NOMO-1 treated with DMSO at 0.1 percent for 48 hours (cell line): ENCODE data around the gene ERC2.

Source experiments
- DNase-seq: peaks from one replicate; lab custom pipeline; 2025; ENCODE audit not compliant: unreplicated experiment; lab: John Stamatoyannopoulos, UW

The ERC2 gene

DNA sequence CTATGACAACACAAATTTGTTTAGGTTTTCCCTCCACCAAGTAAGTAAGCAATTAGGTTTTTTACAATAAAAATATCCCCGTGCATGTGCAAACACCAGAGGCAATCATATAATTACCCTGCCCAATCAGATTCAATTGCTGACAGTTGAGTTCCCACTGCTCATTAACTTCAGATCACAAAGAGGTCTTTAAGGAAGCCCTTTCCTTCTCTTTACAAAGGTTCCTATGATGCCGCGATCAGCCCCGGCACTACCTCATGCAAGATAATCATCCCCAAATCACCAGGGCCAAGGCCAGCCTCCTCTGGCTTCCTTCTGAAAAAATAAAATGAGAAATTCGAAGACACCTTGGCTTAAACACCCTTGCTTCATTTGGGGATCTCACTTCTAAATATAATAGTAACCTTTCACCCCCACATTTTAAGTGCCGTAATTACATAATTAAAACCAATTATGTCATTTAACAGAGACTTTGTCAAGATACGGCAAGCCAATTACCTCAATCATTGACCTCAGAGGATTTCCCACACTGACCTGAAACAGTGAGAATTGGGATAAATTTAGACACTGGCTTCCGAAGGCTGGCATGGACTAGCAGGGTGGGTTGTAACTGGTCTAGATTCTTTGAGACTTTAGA, 859.8 kb downstream of the ERC2 start:
- peak; percentile 41 for DNase-seq

GRCh38 chr3:55607844-55608243, 860.4 kb downstream of the ERC2 start:
- no peak for DNase-seq

GRCh38 chr3:55607175-55607574, 861.1 kb downstream of the ERC2 start:
- no peak for DNase-seq

DNA sequence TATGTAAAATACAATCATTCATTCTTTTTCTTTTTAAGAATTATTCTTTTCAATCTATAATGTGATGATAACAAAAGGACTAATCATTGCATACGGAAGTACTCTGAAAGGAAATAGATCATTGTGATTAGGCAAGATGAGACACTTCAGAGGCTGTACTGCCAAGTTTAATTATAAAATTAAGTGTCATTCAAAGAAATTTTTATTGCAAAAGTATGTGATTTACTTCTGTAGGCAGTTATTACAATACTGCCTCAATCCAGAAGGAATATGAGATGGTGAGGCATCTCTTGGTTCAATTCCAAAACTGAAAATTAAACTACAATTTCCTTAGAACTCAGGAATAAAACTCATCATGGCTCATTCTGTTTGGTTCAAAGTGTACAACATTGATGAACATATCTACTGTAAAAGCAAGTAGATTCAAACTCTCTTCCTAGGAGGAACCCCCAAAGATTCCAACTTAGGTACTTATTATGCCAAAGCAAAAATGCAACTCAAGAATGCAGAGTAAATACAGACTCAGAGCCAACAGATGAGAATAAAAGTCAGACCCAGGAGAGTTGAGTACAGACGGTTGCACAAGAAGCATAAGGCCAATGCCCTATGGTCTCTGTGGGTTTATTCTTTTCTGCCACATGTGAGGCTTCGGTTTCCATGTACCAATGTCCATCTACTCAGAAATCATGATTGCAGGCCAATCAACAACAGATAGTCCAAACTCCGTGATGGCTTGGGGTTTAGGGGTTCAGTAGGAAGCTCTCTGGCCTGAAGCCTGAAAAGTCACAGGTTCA, 862.6 kb downstream of the ERC2 start:
- DNase-seq, result no peak

DNA sequence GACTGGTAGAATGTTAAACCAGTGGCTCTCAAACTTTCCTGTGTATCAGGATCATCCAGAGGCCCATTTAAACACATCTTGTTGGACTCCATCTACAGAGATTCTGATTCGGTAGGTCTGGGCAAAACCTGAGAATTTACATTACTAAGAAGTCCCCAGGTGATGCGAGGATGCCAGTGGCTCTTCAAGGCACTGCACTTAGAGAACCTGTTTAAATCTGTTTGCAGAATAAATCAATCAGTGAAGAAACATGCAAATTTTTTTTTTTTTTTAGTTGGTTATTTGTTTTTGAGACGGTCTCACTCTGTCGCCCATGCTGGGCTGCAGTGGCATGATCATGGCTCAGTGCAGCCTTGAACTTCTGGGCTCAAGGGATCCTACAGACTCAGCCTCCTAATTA, 863.4 kb downstream of the ERC2 start:
- DNase-seq, result no peak

DNA sequence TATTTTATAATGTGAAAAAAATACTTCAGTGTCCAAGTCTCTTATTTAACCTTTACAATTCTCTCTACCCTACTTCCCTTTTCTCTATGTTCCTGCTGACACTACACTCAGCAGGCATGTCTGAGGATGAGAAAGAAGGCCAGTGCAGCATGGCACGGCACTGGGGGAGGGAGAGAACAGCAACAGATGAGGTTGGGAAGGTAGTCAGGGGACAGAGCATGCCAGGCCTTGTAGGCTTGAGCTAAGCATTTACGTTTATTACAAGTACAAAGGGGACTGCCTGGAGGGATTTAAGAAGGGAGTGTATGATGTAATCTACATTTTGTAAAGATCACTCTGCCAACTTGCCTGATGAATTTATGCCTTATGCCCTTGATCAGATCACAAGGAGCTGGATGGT, 863.9 kb downstream of the ERC2 start:
- peak; percentile 18 for DNase-seq

GRCh38 chr3:55601366-55602080, 866.7 kb downstream of the ERC2 start:
- DNase-seq, result no peak

DNA sequence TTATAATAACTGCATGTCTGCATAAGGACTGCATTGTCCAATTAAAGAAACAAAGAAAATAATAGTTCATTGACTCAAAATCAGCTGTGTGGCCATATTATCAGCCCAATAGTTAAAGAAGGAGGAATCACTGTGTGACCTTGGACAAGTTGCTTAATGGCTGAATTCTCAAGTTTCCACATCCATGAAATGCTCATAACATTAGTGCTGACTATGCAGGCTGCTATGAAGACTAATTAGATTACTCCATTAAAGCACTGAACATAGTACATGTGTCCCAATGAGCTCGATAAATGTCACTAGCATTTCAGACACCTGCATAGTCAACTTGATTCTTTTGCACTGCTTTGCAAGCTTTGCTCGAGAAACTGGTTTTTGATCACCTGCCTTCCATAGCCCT, 870.0 kb downstream of the ERC2 start:
- DNase-seq, result no peak

DNA sequence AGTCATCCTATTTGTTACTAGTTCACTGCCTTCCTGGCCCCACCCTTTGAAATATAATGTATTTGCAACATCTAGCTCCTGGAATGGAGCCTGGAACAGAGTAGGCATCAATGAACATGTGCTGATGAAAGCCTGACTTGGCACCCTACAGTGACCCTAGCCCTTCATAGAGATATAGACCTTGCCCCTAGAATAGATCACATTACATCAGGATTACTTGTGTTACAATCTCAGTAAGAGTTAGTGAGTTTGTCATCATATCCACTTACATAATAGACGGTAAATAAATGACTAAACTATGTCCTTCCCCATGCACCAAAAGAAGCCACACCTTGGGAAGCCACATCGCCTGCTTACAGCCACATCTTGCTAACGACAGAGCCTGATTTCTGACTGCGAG, 870.6 kb downstream of the ERC2 start:
- DNase-seq, result no peak

DNA sequence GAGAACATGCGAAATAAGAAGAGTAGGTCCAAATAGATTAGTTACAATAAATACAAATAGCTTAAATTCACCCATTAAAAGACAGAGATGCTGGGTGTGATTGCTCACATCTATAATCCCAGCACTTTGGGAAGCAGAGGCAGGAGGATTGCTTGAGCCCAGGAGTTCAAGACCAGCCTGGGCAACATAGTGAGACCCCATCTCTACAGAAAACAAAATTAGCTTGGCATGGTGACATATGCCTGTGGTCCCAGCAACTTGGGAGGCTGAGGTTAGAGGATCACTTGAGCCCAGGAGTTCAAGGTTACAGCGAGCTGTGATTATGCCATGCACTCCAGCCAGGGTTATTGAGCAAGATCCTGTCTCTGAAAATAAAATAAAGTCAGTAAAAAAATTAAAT, 872.1 kb downstream of the ERC2 start:
- DNase-seq, result no peak

GRCh38 chr3:55595420-55595819, 872.8 kb downstream of the ERC2 start:
- DNase-seq, result no peak

GRCh38 chr3:55592572-55592971, 875.7 kb downstream of the ERC2 start:
- DNase-seq, result no peak

- DNase-seq, result no peak
These were observed 876.4 kb downstream of the ERC2 start for GRCh38 chr3:55591888-55592287.

GRCh38 chr3:55588146-55588765, 880.0 kb downstream of the ERC2 start:
- no peak for DNase-seq

GRCh38 chr3:55585856-55586255, 882.4 kb downstream of the ERC2 start:
- no peak for DNase-seq

DNA sequence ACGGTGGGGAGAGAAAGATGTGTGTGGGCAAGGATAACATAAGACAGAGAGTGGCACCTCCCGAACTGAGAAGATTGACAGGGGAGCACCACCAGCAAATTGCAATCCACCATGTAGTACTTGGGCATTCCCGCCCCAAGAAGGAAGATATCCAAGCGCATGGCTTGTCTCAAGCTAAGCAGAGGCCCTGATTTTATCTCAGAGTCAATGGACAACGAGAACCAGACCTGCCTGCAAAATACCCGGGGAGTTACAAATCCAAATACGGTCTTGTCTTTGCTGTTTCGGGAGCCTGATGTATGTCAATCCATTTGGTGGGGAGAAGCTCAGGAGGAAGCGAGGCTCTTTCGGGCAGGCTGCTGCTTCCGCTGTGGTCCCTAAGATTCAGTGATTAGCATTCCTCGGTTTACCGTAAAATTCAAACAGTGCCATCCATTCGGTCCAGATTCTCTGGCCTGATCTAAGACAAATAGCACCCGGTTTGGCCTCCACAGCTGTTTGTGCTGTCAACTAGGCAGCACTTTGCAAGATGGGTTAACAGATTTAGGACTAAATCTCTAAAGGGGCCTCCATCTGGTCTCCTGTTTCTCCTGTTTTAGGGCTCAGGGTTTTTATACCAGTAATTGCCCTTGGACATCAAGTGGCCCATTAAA, 883.4 kb downstream of the ERC2 start:
- no peak for DNase-seq

- DNase-seq, result no peak
These were observed 884.2 kb downstream of the ERC2 start for GRCh38 chr3:55584030-55584429.

DNA sequence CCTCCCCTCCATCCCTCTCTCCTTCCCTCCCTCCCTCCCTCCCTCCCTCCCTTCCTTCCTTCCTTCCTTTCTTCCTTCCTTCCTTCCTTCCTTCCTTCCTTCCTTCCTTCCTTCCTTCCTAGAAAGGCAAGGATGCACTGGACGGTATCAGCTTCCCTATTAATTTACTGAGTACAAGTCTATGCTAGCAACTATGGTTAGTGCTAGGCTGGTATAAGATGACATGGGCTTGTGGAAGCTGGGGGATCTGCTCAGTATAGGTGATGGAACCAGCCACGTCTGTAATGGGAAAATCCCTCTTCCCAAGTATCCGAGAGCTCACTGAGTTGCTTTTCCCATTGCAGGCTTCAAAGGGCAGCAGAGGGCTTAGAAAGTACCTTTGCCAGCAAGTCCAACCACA, 884.8 kb downstream of the ERC2 start:
- DNase-seq, result no peak

GRCh38 chr3:55579496-55579895, 888.8 kb downstream of the ERC2 start:
- no peak for DNase-seq

DNA sequence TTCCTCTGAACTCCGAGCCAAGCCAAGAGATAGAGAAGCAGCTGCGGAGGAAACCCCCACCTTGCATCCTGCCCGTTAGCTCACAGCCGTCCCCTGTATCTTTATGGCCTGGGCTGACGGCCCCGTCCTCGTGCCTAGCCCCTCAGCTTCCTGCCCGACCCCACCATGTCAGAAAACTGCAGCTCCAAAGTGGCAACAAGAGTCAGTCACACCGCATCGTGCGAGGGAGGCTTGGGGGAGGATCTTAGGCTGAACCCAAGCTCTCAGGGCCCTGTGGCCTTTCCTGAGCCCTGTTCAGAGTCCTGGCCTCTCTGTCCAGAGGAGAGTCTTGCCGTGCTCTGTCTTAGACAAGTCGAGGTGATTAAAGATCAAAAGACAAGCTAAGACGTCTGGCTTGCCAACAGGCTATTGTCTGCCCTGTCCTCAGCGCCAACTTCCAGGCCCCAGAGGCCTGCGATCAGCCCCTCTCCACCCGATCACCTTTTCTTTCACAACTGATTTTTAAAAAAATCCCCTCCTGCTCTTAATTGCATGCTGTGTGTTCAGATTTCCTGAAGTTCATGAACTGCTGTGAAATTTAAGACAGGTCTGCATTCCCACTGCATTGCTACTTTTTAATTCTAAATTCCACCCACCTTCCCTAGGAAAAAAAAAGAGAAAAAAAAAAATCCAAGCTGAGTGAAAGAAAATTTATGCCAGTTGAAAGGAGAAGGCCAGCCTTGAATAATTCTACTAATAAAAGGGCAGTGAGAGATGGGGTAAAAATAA, 891.5 kb downstream of the ERC2 start:
- DNase-seq, result no peak
